GM18867 (cell line): Measurements from ENCODE around the gene EVA1C.
"Not testable (repeated sequence)": the region's sequence is repeated elsewhere in the genome, so short reads cannot be mapped to it uniquely, and the experiment has no call there.

Source experiments
- ATAC-seq: cut with Tn5 transposase; IDR thresholded peaks from one replicate; pipeline ENCODE4 v1.9.1; 2021; ENCODE audit warnings: mild to moderate bottlenecking, moderate library complexity; ENCODE audit not compliant: unreplicated experiment

EVA1C gene

GRCh38 chr21:32521736-32522355, 109.3 kb downstream of the EVA1C start:
- no peak for ATAC-seq

GRCh38 chr21:32523463-32523862, 111.0 kb downstream of the EVA1C start:
- ATAC-seq = no peak

DNA sequence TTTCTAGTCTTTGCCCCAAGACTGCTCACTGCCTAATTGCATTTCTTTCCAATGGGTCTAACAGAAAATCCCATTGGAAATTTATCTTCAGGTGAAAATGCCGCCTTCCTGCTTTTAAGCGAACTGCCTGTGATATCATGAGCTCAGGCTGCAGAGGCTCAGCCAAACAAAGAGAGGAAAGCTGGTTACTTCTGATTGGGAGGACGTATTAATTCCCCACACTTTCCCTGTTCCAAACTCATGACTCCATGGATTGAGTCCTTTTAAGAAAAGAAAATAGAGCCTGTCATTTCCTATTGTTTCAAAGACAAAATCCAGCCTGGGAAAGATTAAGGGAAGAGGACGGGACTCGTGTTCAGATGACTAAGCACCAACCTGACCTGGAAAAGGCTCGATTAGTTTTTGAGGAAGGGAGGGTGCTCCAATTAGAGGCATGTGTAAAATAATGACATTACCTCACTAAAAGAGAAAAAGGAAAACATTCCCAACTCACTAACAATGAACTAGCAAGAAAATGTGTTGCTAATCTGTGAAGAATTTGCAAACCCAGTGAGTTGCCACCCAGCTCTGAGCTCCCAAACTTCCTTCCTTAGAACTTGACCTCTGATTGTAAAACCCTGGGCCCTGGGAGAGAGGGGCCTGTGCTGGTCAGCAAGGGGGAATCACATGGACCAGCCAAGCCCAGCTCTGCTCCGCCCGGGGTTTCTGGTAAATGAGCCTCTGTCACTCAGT, 111.6 kb downstream of the EVA1C start:
- no peak for ATAC-seq

GRCh38 chr21:32525282-32525681, 112.8 kb downstream of the EVA1C start:
- no peak for ATAC-seq

GRCh38 chr21:32529679-32530078, 117.2 kb downstream of the EVA1C start:
- no peak for ATAC-seq

GRCh38 chr21:32530809-32531208, 118.3 kb downstream of the EVA1C start:
- not testable (repeated sequence) for ATAC-seq

- ATAC-seq = not testable (repeated sequence)
Observed at GRCh38 chr21:32531561-32531960, 119.1 kb downstream of the EVA1C start.

- ATAC-seq = no peak
Observed at GRCh38 chr21:32532636-32533035, 120.1 kb downstream of the EVA1C start.

- ATAC-seq = no peak
Observed at GRCh38 chr21:32533053-32533452, 120.5 kb downstream of the EVA1C start.

DNA sequence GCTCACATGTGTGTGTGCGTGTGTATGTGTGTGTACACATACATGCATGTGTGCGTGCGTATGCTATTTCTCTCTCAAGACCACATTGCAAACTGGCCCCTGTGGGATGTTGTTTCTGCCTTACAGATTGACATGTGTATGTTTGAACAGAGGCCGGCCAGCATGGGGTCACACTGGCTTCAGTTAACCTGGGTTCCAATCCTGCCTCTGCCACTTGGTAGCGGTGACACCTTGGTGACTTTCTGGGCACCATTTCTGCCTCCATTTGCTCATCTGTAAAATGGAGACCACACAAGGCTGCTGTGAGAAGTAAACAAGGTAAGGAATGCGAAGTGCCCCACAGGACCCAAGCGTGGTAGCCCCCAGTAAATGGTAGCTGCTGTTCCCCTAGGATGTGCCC, 121.1 kb downstream of the EVA1C start:
- ATAC-seq = no peak

DNA sequence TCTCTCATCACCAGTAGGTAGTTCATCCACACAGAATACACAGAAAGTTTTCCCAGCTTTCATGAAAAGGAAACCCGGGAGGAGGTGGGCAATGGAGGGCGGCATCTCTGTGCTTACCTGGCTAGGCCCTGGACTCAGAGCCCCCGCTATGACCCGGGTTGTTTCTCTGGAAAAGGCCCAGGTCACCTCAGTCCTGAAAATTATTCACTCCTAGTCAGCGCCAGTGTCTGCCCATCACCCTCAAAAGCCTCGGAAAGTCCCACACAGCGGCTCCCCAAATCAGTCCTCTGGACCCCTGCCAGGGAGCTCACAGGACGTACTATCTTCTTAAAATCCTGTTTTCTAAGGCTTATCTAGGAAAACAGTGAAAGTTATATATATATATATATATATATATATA, 121.6 kb downstream of the EVA1C start:
- ATAC-seq = no peak

DNA sequence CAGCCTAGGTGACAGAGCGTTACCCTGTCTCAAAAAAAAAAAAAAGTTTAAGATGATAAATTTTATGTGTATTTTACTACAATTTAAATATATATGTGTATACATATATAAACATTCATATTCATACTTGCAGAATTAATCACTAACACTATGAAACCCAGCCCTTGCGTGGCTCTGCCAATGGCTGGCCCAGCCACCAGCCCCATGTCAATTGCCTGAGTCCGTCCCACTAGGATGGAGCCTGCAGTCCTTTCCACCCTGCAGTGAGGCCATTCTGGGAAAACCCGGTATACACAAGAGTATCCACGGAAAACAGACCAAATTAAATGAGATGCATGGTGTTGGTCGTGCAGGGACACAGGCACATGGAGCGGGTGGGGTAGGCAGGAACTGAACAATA, 123.1 kb downstream of the EVA1C start:
- no peak for ATAC-seq

DNA sequence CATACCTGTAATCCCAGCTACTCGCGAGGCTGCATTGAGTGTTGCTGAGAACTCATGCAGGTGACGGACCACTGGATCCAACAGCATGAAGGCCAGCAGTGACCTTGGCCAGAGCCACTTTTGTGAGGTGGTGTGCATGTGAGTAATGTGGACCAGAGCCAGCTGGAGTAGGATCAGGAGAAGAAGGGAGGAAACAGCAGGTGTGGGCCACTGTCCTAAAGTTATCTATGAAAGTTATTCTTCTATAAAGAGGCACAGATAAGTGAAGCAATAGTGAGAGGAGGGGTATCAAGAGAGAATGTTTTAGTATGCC, 125.0 kb downstream of the EVA1C start:
- ATAC-seq = no peak

DNA sequence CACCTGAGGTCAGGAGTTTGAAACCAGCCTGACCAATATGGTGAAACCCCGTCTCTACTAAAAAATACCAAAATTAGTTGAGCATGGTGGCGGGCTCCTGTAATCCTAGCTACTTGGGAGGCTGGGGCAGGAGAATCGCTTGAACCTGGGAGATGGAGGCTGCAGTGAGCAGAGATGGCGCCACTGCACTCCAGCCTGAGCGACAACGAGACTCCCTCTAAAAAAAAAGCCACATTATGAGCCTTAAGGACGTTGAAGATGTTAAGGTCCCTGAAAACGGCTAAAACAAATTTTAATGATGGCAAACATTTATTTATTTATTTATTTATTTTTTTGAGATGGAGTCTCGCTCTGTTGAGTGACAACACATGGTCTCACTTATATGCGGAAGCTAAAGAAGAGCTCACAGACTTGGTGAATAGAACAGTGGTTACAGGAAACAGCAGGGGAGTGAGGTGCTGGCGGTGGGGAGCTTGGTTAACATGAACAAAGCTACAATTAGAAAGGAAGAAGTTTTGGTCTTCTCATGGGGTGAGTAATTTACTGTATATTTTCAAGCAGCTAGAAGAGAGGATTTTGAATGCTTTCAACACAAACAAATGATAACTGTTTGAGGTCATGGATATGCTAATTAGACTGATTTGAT, 125.8 kb downstream of the EVA1C start:
- ATAC-seq = no peak

- ATAC-seq = no peak
Observed at GRCh38 chr21:32539378-32539777, 126.9 kb downstream of the EVA1C start.

DNA sequence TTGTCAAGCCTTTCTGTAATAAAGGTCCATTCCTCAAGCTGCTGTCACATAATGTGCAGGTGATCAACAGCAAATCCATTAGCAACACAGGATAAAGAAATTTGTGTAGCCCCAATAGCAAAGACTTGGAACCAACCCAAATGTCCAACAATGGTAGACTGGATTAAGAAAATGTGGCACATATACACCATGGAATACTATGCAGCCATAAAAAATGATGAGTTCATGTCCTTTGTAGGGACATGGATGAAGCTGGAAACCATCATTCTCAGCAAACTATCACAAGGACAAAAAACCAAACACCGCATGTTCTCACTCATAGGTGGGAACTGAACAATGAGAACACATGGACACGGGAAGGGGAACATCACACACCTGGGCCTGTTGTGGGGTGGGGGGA, 130.6 kb downstream of the EVA1C start:
- not testable (repeated sequence) for ATAC-seq

- no peak for ATAC-seq
Observed at GRCh38 chr21:32543975-32544374, 131.5 kb downstream of the EVA1C start.

- ATAC-seq = no peak
Observed at GRCh38 chr21:32544697-32545096, 132.2 kb downstream of the EVA1C start.

DNA sequence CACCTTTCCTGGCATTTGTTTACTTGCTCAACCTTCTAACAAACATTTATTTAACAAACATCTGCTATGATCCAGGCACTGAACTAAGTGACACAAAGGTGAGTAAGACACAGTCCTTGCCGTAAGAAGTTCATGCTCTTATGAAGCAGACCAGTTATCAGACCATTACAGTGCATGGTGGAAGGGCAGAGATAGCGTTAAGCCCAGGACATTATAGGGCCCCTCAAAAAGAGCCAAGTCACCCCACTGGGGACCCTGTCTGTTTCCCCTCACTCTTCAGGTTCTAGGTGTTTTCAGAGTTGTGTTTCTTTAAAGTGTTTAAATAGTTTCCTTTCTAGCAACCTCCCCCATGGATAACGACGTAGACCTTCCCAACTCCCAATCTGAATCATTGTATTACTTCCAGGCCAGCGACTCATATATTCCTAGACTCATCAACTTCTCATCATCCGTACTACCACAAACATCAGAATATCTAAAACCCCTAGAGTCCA, 133.5 kb downstream of the EVA1C start:
- no peak for ATAC-seq

- ATAC-seq = no peak
Observed at GRCh38 chr21:32547018-32547417, 134.5 kb downstream of the EVA1C start.

DNA sequence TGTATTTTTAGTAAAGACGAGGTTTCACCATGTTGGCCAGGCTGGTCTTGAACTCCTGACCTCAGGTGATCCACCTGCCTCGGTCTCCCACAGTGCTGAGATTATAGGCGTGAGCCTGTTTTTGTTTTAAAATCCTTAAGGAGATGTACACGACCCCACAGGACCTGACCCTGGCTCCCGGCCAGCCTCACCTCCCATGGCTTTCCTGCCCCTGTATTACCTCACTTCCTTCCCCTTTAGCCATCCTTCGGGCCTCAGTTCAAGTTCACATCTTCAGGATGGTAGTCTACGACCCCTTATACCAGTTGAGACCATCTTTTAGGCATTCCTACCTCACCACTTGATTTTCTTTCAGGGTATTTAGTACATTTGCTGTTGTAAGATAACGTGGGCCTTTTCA, 136.5 kb downstream of the EVA1C start:
- no peak for ATAC-seq

GRCh38 chr21:32549440-32549839, 136.9 kb downstream of the EVA1C start:
- ATAC-seq = no peak
